Astrocyte (in vitro differentiated cells and primary cell): ENCODE data around the gene FAM209A.

Experiments
- CTCF ChIP-seq: IDR thresholded peaks from 2 replicates; pipeline ENCODE4 v1.5.1; 2011; ENCODE audit warnings: low read depth, mild to moderate bottlenecking, inconsistent platforms, low read length, moderate library complexity; ENCODE audit not compliant: insufficient read depth
- EZH2 ChIP-seq: IDR thresholded peaks from 2 replicates; pipeline ENCODE4 v1.6.1; 2012; ENCODE audit warnings: mild to moderate bottlenecking, low read length, inconsistent platforms; ENCODE audit not compliant: insufficient read depth

- TF ChIP-seq CTCF (no peak), EZH2 (no peak)
These were observed 28.5 kb downstream of the FAM209A start for GRCh38 chr20:56552911-56553629.
